PC-9 (cell line): ENCODE data around the gene LONP2.

Source experiments
- EZH2 ChIP-seq: fragments of 200-600 bp; sonication (generic); IDR thresholded peaks from 2 replicates; pipeline ENCODE4 v1.8.0; 2017; ENCODE audit warnings: antibody characterized with exemption, low read depth
- TF ChIP-seq, protein P1 (sequence below): fragments of 200-600 bp; sonication (generic); conservative IDR thresholded peaks from 2 replicates; pipeline ENCODE4 v1.6.1; 2017; ENCODE audit warnings: mixed run types, antibody characterized with exemption, mild to moderate bottlenecking, moderate library complexity

- TF ChIP-seq, protein P1, sequence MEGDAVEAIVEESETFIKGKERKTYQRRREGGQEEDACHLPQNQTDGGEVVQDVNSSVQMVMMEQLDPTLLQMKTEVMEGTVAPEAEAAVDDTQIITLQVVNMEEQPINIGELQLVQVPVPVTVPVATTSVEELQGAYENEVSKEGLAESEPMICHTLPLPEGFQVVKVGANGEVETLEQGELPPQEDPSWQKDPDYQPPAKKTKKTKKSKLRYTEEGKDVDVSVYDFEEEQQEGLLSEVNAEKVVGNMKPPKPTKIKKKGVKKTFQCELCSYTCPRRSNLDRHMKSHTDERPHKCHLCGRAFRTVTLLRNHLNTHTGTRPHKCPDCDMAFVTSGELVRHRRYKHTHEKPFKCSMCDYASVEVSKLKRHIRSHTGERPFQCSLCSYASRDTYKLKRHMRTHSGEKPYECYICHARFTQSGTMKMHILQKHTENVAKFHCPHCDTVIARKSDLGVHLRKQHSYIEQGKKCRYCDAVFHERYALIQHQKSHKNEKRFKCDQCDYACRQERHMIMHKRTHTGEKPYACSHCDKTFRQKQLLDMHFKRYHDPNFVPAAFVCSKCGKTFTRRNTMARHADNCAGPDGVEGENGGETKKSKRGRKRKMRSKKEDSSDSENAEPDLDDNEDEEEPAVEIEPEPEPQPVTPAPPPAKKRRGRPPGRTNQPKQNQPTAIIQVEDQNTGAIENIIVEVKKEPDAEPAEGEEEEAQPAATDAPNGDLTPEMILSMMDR: no peak
- TF ChIP-seq EZH2: no peak
These were observed 115.9 kb downstream of the LONP2 start for GRCh38 chr16:48359983-48360382.
